Measurements from ENCODE around the gene GOLGA1. TPM values are rescaled to one million over a fixed set of nuclear protein-coding genes. Genes with fewer than 3 reads are reported as not detected.

The GOLGA1 gene
- total RNA-seq, 1 experiment from 2014 or later: 17.3 TPM

DNA sequence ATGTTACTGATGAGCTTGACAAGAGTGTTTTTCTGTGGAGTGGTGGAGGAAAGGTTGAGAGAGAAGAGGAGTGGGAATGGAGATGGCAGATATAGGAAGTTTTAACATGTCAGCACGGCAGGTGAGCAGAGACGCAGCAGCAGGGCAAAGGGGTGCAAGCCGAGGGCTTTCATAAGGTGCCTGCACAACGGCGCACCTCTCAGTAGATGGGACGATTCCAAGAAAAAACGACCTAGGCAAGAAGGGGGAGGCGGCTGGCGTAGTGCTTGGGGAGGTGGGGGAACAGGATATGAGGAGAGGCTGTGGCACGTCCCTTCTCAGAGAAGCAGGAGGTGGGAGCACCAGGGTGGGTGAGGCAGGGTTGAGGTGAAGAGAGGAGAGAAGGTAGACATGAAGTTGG is 54.4 kb downstream of the GOLGA1 start:
- no peak for DNase-seq (ENCODE audit: low read depth)

- no peak for DNase-seq (ENCODE audit: low read depth)
Observed at GRCh38 chr9:124885551-124885950, 55.3 kb downstream of the GOLGA1 start.

- DNase-seq (ENCODE audit: low read depth): no peak
Observed at GRCh38 chr9:124884376-124884775, 56.5 kb downstream of the GOLGA1 start.

- no peak for DNase-seq (ENCODE audit: low read depth)
Observed at GRCh38 chr9:124882231-124882630, 58.7 kb downstream of the GOLGA1 start.

DNA sequence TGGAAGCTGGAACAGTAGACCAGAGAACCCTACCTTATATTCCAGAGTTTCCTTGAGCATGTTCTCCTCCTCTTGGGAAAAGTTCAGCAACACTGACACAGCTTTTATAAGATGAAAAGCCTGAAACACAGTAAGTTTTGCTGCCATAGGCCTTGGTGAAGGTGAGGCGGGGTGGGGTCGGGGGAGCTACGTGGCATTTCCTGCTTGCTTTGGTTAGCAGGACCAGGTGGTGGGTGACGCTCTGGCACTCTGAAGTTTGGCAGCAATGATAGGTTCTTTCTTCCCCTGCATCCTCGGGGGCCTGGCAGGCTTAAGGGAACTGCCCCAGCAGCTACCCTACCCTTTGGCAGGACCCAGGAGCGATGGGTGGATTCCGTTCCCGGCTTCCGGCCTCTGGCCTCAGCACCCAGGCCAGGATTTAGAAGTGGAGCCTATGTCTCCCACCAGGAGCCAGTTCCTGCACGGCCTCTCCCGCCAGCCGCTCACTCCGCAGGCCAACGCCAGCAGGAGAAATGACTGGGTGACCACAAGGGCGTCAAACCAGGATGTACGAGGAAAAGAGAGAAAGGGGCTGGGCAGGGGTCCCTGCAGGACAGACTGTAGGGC is 59.6 kb downstream of the GOLGA1 start:
- DNase-seq (ENCODE audit: low read depth): no peak

DNA sequence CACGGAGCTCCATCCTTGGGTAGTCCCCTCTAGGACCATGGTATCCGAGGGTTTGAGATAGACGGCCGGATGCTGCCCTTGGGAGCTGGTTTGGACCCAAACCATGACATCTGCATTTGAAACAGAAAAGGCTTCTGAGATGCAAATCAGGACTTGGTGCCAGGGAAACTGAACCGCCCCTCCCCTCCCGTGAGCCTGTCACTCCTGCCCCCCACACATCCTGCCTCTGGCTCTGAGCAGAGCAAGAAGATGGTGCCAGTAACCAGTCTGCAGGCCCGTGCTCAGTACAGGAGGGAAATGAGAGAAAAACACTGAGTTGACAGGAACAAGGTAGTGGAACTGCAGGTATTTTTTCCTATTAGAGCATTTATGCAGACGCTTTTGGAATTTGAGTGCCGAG is 60.4 kb downstream of the GOLGA1 start:
- no peak for DNase-seq (ENCODE audit: low read depth)

DNA sequence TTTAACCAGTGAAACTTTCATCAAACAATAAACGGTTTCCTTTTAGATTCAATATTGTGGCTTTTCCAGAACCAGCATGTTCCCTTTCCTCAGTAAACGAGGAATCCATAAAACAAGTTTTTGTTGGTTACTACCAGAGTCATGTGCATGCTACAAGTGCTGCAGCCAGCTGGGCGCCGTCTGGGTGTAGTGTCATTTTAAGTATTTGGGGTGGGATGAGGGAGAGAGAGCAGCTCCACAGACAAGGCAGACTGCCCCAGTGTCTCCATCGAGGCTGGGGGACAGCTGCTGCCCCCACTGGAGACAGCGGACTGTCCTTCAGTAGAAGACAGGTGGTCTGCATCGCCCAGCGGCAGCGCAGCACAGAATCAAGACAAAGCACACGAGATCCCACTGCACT is 61.7 kb downstream of the GOLGA1 start:
- no peak for DNase-seq (ENCODE audit: low read depth)

- no peak for DNase-seq (ENCODE audit: low read depth)
Observed at GRCh38 chr9:124878518-124878917, 62.4 kb downstream of the GOLGA1 start.

DNA sequence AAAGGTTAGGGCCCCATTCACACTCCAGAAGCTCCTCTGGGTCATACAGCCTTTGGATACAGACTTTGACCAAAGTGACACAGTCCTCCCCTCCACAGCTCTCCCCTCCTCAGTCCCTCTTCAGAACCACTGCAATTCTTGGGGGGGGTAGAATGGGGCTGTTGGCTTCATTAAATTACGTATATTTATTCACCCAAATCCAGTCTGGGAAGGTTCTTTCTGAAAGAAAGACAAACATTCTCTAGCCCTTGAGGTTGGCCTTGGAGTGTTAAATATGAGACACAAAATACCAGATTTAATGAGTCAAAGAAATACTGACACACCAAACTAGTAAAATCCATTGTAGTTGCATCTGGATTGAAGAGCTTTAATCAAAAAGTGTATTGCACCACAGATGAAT is 62.9 kb downstream of the GOLGA1 start:
- DNase-seq (ENCODE audit: low read depth): no peak

DNA sequence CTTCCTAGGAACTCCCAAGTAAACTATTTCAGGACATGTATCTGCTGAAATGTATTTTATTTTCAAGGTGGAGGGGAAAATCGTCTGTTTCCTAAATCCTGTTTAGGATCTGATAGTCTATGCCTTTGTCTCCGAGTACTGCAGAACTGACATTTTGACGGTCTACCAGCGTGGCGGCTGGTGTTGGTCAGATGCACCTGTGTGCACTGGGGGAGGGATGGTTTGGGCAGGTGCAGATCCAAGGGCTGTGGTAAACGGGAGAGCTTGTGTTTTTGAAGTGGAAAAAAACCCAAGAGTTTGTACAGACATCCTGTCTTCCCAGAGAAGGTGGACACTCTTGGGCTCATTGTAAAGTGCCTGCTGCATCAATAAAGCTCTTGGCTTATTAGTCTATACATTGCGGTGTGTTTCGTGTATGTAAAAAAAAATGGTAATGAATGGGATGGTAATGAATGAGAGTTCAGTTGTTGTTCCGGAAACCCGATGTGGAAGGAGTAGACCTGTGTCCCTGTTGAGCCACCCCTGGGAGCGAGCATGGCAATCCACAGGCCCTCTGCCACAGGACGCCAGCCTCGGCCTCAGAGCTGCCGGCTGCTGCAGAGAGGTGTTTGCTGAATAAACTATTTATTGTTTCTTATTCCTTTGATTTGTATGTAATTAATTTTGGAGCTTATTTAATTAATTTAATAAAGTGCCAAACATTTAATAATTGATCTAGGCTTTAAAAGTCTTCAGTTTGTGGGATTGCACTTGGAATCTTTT is 63.7 kb downstream of the GOLGA1 start:
- DNase-seq (ENCODE audit: low read depth): no peak

- no peak for DNase-seq (ENCODE audit: low read depth)
Observed at GRCh38 chr9:124875501-124875900, 65.4 kb downstream of the GOLGA1 start.

DNA sequence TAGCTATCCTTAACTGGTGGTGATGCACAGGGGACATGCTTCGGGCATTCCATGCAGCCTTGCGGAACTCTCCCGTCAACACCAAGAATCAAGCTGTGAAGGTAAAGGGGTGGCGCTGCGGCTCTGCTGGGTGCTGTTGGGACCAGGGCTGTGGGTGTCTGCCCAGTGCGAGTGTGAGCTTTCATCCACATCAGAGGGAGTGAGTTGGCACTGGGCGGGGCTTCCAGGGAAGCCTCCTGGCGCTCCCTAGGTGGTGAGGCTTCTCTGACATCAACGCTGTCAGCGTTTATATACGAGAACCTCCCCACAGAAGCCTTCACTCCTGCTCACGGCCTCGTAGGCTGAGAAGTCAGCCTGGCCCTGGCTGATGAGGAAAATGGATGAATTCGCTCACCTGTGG is 67.2 kb downstream of the GOLGA1 start:
- DNase-seq (ENCODE audit: low read depth): no peak

GRCh38 chr9:124871156-124871561 is 69.7 kb downstream of the GOLGA1 start:
- DNase-seq (ENCODE audit: low read depth): no peak

- no peak for DNase-seq (ENCODE audit: low read depth)
Observed at GRCh38 chr9:124870723-124871122, 70.2 kb downstream of the GOLGA1 start.

GRCh38 chr9:124869986-124870560 is 70.8 kb downstream of the GOLGA1 start:
- DNase-seq (ENCODE audit: low read depth): peak; percentile 41

DNA sequence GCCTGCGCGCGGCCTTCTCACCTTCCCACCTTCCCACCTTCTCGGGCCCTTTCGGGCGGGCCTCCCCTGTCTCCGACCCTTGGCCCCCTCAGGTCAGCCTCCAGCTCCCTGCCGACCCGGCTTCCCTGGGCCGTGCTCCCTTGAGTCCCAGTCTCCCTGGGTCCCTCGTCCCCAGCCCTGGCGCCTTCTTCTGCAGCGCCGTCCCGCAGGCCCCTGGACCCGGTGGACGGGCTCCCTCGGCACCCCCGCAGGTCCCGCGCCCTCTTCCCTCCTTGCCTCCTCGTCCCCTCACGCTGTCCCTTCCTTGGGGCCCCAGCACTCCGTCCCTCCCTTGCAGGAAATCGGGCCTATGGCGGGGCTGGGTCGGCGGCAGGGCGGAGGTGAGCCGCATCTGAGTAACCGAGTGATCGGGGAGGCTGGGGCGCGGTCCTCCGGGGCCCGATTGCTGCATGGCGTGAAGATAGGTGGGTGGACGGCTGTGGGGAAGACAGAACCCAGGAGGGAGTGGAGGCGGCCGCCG is 71.4 kb downstream of the GOLGA1 start:
- peak; percentile 43 for DNase-seq (ENCODE audit: low read depth)

GRCh38 chr9:124868511-124869465 is 72.1 kb downstream of the GOLGA1 start:
- DNase-seq (ENCODE audit: low read depth): peak; percentile 88

DNA sequence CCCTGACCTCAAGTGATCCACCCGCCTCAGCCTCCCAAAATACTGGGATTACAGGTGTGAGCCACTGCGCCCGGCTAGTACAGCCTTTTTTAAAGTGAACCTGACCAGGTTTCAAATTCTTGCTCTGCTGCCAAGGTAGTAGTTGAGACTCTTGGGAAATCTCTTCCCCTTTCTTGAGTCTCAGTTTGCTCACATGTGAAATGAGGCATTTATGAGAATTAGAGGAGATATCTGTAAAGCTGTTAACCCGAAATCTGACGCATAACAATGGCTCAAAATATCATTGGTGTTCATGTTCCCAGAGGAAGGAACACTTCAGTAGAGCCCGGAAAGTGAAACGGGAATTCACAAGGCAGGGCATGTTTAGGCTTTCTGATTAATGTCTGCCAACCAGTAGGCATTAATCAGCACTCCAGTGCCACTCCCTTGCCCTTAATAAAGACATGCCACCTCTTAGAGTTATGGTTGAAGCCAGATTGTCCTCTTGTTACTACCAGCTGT is 77.5 kb downstream of the GOLGA1 start:
- peak; percentile 30 for DNase-seq (ENCODE audit: low read depth)

DNA sequence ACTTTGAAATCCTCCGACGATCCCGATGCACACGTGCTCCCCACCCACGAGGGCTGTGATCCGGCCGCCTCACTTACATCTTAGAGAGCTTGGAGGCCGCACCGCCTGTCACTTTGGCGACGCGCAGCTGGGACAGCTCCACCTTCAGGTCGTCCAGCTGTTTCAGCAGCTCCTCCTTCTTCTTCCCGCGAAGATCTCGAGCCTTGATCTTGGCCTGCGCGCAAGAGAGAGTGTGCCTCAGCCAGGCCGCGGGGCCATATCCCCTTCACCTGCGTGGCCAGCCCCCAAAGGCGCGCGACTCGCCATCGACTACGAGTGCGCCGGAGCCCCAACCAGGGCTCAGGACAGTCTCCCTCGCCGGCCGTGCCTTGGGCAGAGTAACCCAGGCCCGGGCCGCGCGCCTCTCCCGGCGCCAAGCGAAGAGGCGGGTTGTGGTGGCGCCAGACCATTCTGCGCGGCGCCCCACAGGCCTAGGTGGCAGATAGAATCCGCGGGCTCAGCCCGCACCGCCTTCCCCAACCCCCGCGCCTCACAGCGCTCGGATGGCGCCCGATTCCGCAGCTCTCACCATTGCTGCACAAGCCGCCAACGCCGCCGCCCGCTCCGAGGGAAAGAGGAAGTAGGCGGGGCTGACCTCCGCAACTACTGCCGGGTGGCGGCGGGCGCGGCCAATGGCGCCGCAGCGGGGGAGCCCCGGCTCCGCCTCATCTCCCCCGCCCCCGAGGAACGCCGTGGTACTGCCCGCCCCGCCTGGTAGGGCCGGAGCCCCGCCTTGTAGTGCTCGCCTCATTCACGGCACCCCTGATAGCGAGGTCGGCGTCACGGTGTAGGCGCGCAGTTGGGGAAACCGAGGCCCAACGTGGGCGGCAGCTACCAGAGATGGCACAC is 79.3 kb downstream of the GOLGA1 start, which contains the start of the genes ARPC5L and RPL35:
Gene ARPC5L (plus strand): TSS at position 789 of the 888 bp plus-strand sequence. CDS start 7,161 bp downstream, outside the sequence.
Gene RPL35 (minus strand): TSS at position 616 of the 888 bp plus-strand sequence. CDS start 45 bp downstream, at position 571.
- DNase-seq (ENCODE audit: low read depth): peak; percentile 91
